SKM-1 (cell line): ENCODE data around the gene HCAR3.
"Not testable (repeated sequence)": the region's sequence is repeated elsewhere in the genome, so short reads cannot be mapped to it uniquely, and the experiment has no call there.

Experiments used
- DNase-seq: peaks from one replicate; lab custom pipeline; 2025; ENCODE audit not compliant: unreplicated experiment; lab: John Stamatoyannopoulos, UW

HCAR3 gene

GRCh38 chr12:122722387-122722786 lies 5.8 kb upstream of the HCAR3 start:
- DNase-seq, result no peak

- DNase-seq, result no peak
These were observed 4.5 kb upstream of the HCAR3 start for GRCh38 chr12:122721057-122721545.

GRCh38 chr12:122715211-122715610 lies 1.4 kb downstream of the HCAR3 start:
- DNase-seq, result not testable (repeated sequence)

- DNase-seq, result not testable (repeated sequence)
These were observed 3.0 kb downstream of the HCAR3 start for GRCh38 chr12:122713491-122714188.

- not testable (repeated sequence) for DNase-seq
These were observed 5.3 kb downstream of the HCAR3 start for GRCh38 chr12:122711266-122711665.

- DNase-seq, result not testable (repeated sequence)
These were observed 6.3 kb downstream of the HCAR3 start for GRCh38 chr12:122710341-122710740.

GRCh38 chr12:122709287-122709686 lies 7.3 kb downstream of the HCAR3 start:
- DNase-seq, result not testable (repeated sequence)

- DNase-seq, result not testable (repeated sequence)
These were observed 12.8 kb downstream of the HCAR3 start for GRCh38 chr12:122703841-122704240.

GRCh38 chr12:122702890-122703611 lies 13.6 kb downstream of the HCAR3 start, which contains the start of gene HCAR2:
Gene HCAR2 (minus strand): TSS chr12:122703357. CDS start chr12:122703283, 74 bp downstream.
- DNase-seq, result not testable (repeated sequence)

GRCh38 chr12:122701481-122701880 lies 15.1 kb downstream of the HCAR3 start:
- not testable (repeated sequence) for DNase-seq

- not testable (repeated sequence) for DNase-seq
These were observed 16.4 kb downstream of the HCAR3 start for GRCh38 chr12:122700038-122700710.

- not testable (repeated sequence) for DNase-seq
These were observed 19.7 kb downstream of the HCAR3 start for GRCh38 chr12:122696922-122697321.

- DNase-seq, result no peak
These were observed 25.0 kb downstream of the HCAR3 start for GRCh38 chr12:122691566-122691965.

- DNase-seq, result no peak
These were observed 28.3 kb downstream of the HCAR3 start for GRCh38 chr12:122688291-122688690.

GRCh38 chr12:122687086-122687485 lies 29.5 kb downstream of the HCAR3 start:
- no peak for DNase-seq

- no peak for DNase-seq
These were observed 30.1 kb downstream of the HCAR3 start for GRCh38 chr12:122686538-122686937.

- DNase-seq, result no peak
These were observed 32.3 kb downstream of the HCAR3 start for GRCh38 chr12:122684297-122684813.

GRCh38 chr12:122681814-122682213 lies 34.8 kb downstream of the HCAR3 start:
- peak; percentile 7 for DNase-seq

- not testable (repeated sequence) for DNase-seq
These were observed 35.6 kb downstream of the HCAR3 start for GRCh38 chr12:122680989-122681388.

- not testable (repeated sequence) for DNase-seq
These were observed 39.8 kb downstream of the HCAR3 start for GRCh38 chr12:122676781-122677180.

- DNase-seq, result not testable (repeated sequence)
These were observed 40.6 kb downstream of the HCAR3 start for GRCh38 chr12:122676015-122676414.
